Peyer's patch (tissue), 4 donors: Measurements from ENCODE around the gene DNAI1.

Experiments
- POLR2A ChIP-seq, 2 donors: fragments of 450-650 bp; IDR thresholded peaks; one replicate each; pipeline ENCODE4 v1.5.1; 2017; ENCODE audit warnings: antibody characterized with exemption in 2 of 2, mild to moderate bottlenecking in 2 of 2, moderate library complexity in 2 of 2
- TF ChIP-seq, protein P1 (sequence below), 6 experiments: fragments of 450-650 bp in 4 of 6; fragments of 200-600 bp in 2 of 6; sonication (generic) in 1 of 6; IDR thresholded peaks; one replicate each; pipeline ENCODE4 v1.5.1; 2017 to 2019; ENCODE audit warnings: antibody characterized with exemption in 6 of 6, mild to moderate bottlenecking in 3 of 6, moderate library complexity in 1 of 6

DNA sequence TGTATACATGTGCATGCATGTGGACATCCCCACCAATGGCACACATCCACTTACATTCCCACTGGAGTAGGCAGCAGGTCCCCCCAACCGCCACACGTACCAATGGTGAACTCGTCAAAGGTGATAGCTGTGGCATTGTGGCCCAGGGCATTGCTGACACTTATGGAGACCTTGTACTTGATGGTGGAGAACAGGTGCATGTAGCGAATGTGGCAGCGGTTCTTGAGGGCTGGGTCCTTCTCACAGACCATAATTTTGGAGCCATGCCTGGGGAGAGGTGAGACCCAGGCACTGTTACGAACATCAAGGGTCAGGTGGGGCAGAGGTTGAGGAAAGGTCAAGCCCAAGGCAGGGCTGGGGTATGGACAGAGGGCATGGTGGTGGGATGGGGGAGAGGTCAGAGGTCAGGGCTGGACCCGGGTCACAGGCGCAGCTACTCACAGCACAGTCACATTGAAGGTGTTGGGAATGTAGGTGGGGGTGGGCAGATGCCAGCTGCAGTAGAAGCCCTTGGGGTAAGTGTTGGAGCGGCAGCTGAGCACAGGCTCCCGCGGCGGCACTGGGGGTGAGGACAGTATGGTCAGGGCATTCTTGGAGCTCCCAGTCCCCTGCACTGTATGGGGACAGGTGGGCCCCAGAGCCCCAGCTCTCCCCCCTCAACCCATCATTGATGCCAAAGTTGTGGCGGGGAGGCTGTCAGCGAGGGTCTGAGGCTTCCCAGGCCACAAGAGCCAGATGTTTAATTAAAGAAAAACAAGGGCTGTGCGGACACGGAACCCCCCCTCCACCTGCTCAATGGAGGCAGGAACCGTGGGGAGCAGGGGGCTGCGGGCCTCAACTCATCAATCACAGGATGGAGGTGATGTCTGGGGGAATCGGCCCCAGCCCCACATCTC, 99.1 kb downstream of the DNAI1 start:
- TF ChIP-seq POLR2A (IDR thresholded peaks at IDR 0.05) = no peak
- TF ChIP-seq, protein P1, sequence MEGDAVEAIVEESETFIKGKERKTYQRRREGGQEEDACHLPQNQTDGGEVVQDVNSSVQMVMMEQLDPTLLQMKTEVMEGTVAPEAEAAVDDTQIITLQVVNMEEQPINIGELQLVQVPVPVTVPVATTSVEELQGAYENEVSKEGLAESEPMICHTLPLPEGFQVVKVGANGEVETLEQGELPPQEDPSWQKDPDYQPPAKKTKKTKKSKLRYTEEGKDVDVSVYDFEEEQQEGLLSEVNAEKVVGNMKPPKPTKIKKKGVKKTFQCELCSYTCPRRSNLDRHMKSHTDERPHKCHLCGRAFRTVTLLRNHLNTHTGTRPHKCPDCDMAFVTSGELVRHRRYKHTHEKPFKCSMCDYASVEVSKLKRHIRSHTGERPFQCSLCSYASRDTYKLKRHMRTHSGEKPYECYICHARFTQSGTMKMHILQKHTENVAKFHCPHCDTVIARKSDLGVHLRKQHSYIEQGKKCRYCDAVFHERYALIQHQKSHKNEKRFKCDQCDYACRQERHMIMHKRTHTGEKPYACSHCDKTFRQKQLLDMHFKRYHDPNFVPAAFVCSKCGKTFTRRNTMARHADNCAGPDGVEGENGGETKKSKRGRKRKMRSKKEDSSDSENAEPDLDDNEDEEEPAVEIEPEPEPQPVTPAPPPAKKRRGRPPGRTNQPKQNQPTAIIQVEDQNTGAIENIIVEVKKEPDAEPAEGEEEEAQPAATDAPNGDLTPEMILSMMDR (IDR thresholded peaks at IDR 0.05) = no peak
